ENCODE results near the gene ODAD4.
"Not testable (repeated sequence)": the region's sequence is repeated elsewhere in the genome, so short reads cannot be mapped to it uniquely, and the experiment has no call there.

Gene ODAD4

GRCh38 chr17:42005166-42005565 lies 74.7 kb downstream of the ODAD4 start:
- no peak for DNase-seq

- no peak for DNase-seq
Measured at GRCh38 chr17:42009170-42009569, 78.8 kb downstream of the ODAD4 start.

GRCh38 chr17:42010266-42010680 lies 79.9 kb downstream of the ODAD4 start:
- DNase-seq = not testable (repeated sequence)

- DNase-seq = no peak
Measured at GRCh38 chr17:42010898-42011516, 80.6 kb downstream of the ODAD4 start.

- DNase-seq = not testable (repeated sequence)
Measured at GRCh38 chr17:42012363-42012762, 81.9 kb downstream of the ODAD4 start.

GRCh38 chr17:42013740-42014139 lies 83.3 kb downstream of the ODAD4 start:
- DNase-seq = not testable (repeated sequence)
